Measurements from ENCODE around the gene RASIP1.

DNA sequence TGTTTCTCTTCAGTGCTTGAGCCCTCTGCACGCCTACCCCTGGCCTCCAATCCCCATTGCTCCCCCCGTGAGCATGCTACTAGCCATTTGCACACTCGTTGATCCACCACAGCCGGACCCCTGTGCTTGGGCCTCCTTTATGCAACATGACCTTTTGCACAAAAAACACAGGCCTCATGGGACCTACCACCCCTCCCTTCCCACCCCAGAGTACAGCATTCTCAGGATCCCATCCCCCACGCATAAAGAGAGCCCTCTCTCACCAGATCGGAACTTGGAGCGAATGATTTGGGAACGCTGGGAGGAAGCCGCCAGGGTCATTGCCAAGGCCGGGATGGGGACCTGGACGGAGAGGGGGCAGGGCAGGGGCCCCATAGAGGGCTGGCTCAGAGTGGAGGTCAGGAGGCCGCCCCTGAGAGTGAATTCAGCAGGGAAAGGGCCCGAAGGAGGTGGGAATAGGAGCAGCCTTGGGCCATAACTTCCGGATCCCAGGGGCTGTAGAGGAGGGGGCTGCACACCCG lies 21.6 kb downstream of the RASIP1 start:
- no peak for TF ChIP-seq SUZ12 (IDR thresholded peaks at IDR 0.05; ENCODE audit: extremely low read depth, insufficient read depth, insufficient read length)
- no peak for TF ChIP-seq ZNF274 (IDR thresholded peaks at IDR 0.05; ENCODE audit: low read depth, low read length)

Data from NT2/D1 (cell line).